Neuronal stem cell (in vitro differentiated cells): ENCODE measurements around the gene ZNF776.

ENCODE experiments used
- DNase-seq: peaks from one replicate; pipeline ENCODE4 v3.0.0-alpha.2; 2013; ENCODE audit warnings: low spot score
- H2AFZ ChIP-seq: one replicate; pipeline ENCODE4 v1.6.1; 2013; ENCODE audit warnings: mild to moderate bottlenecking, low read length, inconsistent platforms
- H2AK5ac ChIP-seq: 2 replicates; pipeline ENCODE4 v1.6.1; 2013; ENCODE audit warnings: low read depth, mild to moderate bottlenecking, inconsistent platforms, low read length, moderate library complexity, mixed read lengths
- H2BK120ac ChIP-seq: 2 replicates; pipeline ENCODE4 v1.6.1; 2013; ENCODE audit warnings: low read depth, mild to moderate bottlenecking, inconsistent platforms, low read length, moderate library complexity, mixed read lengths
- H2BK12ac ChIP-seq: one replicate; pipeline ENCODE4 v1.6.1; 2013; ENCODE audit warnings: low read length, inconsistent platforms
- H2BK15ac ChIP-seq: 2 replicates; pipeline ENCODE4 v1.6.1; 2013; ENCODE audit warnings: mild to moderate bottlenecking, low read length, inconsistent platforms, mixed read lengths
- H2BK5ac ChIP-seq: one replicate; pipeline ENCODE4 v1.6.1; 2013; ENCODE audit warnings: inconsistent platforms, mild to moderate bottlenecking, low read length, moderate library complexity
- H3K14ac ChIP-seq: one replicate; pipeline ENCODE4 v1.6.1; 2013; ENCODE audit warnings: low read length, inconsistent platforms
- H3K18ac ChIP-seq: 2 replicates; pipeline ENCODE4 v1.6.1; 2013; ENCODE audit warnings: low read length, inconsistent platforms
- H3K23ac ChIP-seq: 2 replicates; pipeline ENCODE4 v1.6.1; 2013; ENCODE audit warnings: low read depth, mild to moderate bottlenecking, mixed read lengths, low read length, inconsistent platforms; ENCODE audit not compliant: poor library complexity
- H3K27ac ChIP-seq: replicated peaks from 3 replicates; pipeline ENCODE4 v1.5.1; 2013; ENCODE audit warnings: low read length, inconsistent platforms
- H3K27me3 ChIP-seq, 3 experiments: 2 replicates each; pipeline ENCODE4 v1.6.1; 2013; ENCODE audit warnings: low read length in 3 of 3, mild to moderate bottlenecking in 2 of 3, inconsistent platforms in 1 of 3, low read depth in 1 of 3, mixed read lengths in 1 of 3, moderate library complexity in 1 of 3; ENCODE audit not compliant: control insufficient read depth in 3 of 3, insufficient read depth in 3 of 3
- H3K36me3 ChIP-seq, 2 donors: replicated peaks in 1 of 2; 2 replicates each; pipeline ENCODE4 v1.6.1; 2013; ENCODE audit warnings: low read length in 2 of 2; ENCODE audit not compliant: control insufficient read depth in 2 of 2, insufficient read depth in 2 of 2
- H3K4ac ChIP-seq: 2 replicates; pipeline ENCODE4 v1.6.1; 2013; ENCODE audit warnings: inconsistent platforms, mild to moderate bottlenecking, low read length, moderate library complexity
- H3K4me1 ChIP-seq, 2 donors: 1 replicate in 1 of 2; 2 replicates in 1 of 2; pipeline ENCODE4 v1.6.1; 2013; ENCODE audit warnings: low read length in 2 of 2, low read depth in 1 of 2; ENCODE audit not compliant: control insufficient read depth in 2 of 2, insufficient read depth in 1 of 2
- H3K4me2 ChIP-seq: one replicate; pipeline ENCODE4 v1.6.1; 2013; ENCODE audit warnings: mild to moderate bottlenecking, low read length, inconsistent platforms; ENCODE audit not compliant: insufficient read depth, poor library complexity, severe bottlenecking
- H3K4me3 ChIP-seq, 2 donors: 2 replicates each; pipeline ENCODE4 v1.5.1; 2013; ENCODE audit warnings: low read length in 2 of 2, mild to moderate bottlenecking in 2 of 2, inconsistent platforms in 1 of 2, moderate library complexity in 1 of 2
- H3K79me1 ChIP-seq: one replicate; pipeline ENCODE4 v1.6.1; 2013; ENCODE audit warnings: low read depth, mild to moderate bottlenecking, inconsistent platforms, low read length, moderate library complexity
- H3K9ac ChIP-seq: one replicate; pipeline ENCODE4 v1.6.1; 2013; ENCODE audit warnings: mild to moderate bottlenecking, low read depth, low read length, inconsistent platforms; ENCODE audit not compliant: poor library complexity
- H3K9me3 ChIP-seq, 2 donors: replicated peaks in 1 of 2; 2 replicates each; pipeline versions ENCODE3 to v1.6.1; 2013; ENCODE audit warnings: low read length in 2 of 2, mild to moderate bottlenecking in 2 of 2, inconsistent platforms in 1 of 2, low read depth in 1 of 2, mixed read lengths in 1 of 2, moderate library complexity in 1 of 2; ENCODE audit not compliant: control insufficient read depth in 2 of 2, insufficient read depth in 1 of 2
- H4K8ac ChIP-seq: one replicate; pipeline ENCODE4 v1.6.1; 2013; ENCODE audit warnings: low read depth, mild to moderate bottlenecking, inconsistent platforms, low read length, moderate library complexity
- H4K91ac ChIP-seq: one replicate; pipeline ENCODE4 v1.6.1; 2013; ENCODE audit warnings: low read length, low read depth, mild to moderate bottlenecking, inconsistent platforms; ENCODE audit not compliant: poor library complexity
- WGBS, 2 donors: extraction: QIAGEN DNeasy Blood & Tissue Kit; methylation state at CpG; one replicate each; pipeline ENCODE4 v1.1.7; 2013; ENCODE audit warnings: missing lambda C conversion rate in 2 of 2, mixed read lengths in 1 of 2; ENCODE audit not compliant: insufficient read length in 2 of 2, insufficient replicate concordance in 1 of 2; ENCODE audit errors: extremely low coverage in 2 of 2; 5-methylcytosine and 5-hydroxymethylcytosine counted together

ZNF776 gene

DNA sequence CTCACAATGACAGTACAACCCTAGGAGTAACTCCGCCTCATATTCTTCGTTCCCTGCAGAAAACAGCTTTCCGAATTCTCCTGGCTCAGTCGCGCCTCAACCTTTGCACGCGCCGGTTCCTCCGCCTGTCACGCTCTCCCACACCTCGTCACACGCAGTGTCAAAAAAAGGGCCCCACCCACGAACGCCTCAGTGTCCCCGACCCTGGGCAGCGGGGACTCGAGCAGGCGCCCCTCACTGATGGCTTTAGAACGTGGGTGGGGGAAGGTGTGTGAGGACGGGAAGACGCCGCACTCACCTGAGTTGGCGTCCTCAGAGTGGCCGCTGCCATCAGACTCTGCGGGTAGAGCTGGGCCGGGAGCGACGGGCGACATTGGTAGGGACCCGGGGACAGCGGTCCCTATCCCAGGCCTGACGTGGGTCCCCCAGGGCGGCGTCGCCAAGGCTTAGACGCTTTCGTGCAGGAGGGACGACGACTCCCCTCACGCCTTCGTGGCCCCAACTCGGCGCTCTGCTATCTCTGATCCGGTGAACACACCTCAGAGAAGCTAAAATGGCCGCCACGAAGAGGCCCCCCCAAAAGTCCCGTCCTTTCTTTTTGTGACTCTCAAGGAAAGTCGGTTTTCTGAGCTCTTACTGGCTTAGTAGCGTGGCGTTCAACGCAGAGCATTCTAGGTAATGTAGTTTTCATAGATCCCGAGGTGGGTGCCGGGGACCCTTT, 37.8 kb upstream of the ZNF776 start, which contains the start of gene ZNF154:
Gene ZNF154, minus strand, starts transcription at position 564 of the 721 bp plus-strand sequence. Its CDS starts 233 bp downstream, at position 331.
- H2BK12ac ChIP-seq, result no peak within 1 kb of the TSS
- no peak within 1 kb of the TSS for H4K91ac ChIP-seq
- H3K4ac ChIP-seq, result no peak within 1 kb of the TSS
- peaks cover 18 to 21% of the 10 kb centered on the region in 2 donors for H3K36me3 ChIP-seq
- peaks cover 0 to 8% of the 10 kb centered on the region in 2 donors for H3K4me1 ChIP-seq
- peak within 1 kb of the TSS; percentile 70 for H3K4me2 ChIP-seq
- peak within 1 kb of the TSS in 1 of 2 donors; percentile 96 for H3K4me3 ChIP-seq
- H2AFZ ChIP-seq, result no peak within 1 kb of the TSS
- H2BK5ac ChIP-seq, result no peak within 1 kb of the TSS
- H3K23ac ChIP-seq, result peak within 1 kb of the TSS; percentile 76
- H3K27me3 ChIP-seq, result no peaks in the 10 kb centered on the region
- H3K27ac ChIP-seq, result peak within 1 kb of the TSS; percentile 60
- H2BK15ac ChIP-seq, result no peak within 1 kb of the TSS
- peak within 1 kb of the TSS; percentile 95 for H3K9ac ChIP-seq
- H4K8ac ChIP-seq, result peak within 1 kb of the TSS; percentile 100
- peaks cover 4 to 24% of the 10 kb centered on the region in 2 donors for H3K9me3 ChIP-seq
- H3K79me1 ChIP-seq, result peaks cover 11% of the 10 kb centered on the region
- H3K18ac ChIP-seq, result peak within 1 kb of the TSS; percentile 98
- peak within 1 kb of the TSS; percentile 60 for H3K14ac ChIP-seq
- H2BK120ac ChIP-seq, result no peak within 1 kb of the TSS
- peak; percentile 77 for DNase-seq
- no CpG with 5 or more reads among the region's 53 CpGs for WGBS, 2 donors
- peak within 1 kb of the TSS; percentile 36 for H2AK5ac ChIP-seq

DNA sequence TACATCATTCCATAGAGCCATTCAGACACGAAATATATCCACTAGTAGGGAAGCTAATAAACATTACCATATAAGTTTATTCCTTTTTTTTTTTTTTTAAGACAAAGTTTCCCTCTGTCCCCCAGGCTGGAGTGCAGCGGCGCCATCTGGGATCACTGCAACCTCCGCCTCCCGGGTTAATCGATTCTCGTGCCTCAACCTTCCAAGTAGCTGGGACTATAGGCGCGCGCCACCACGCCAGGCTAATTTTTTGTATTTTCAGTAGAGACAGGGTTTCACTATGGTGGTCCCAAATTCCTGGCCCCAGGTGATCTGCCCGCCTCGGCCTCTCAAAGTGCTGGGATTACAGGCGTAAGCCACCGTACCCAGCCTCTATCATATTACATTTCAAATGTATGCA, 37.0 kb upstream of the ZNF776 start:
- H3K9me3 ChIP-seq, result peaks cover under 1 to 27% of the 10 kb centered on the region in 2 donors

DNA sequence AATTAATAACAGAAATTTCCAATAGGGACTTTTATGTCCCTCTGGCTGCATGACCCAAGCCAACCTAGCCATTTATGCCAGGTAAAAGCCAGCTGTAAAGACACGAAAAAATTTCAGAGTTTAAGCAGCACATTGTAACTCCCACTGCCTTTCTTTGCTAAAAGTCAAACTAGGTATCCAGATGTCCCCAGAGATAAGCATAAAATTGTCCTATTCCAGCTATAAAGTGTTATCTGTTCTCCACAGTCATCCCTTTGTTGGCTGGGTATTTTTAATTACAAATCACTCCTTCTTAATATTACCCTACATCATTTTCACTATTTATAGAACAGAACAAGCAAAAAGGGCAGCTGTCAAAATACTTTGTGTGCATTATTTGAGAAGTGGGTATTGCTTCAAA, 34.4 kb upstream of the ZNF776 start:
- Histone ChIP-seq H3K14ac (no peak overlapping the region), H3K79me1 (peaks cover 7% of the 10 kb centered on the region), H2BK5ac (no peak overlapping the region), H2BK120ac (no peak overlapping the region), H3K9me3 (peaks cover 0 to 34% of the 10 kb centered on the region in 2 donors), H2BK12ac (no peak overlapping the region), H4K8ac (no peak overlapping the region), H4K91ac (no peak overlapping the region), H3K4me2 (no peak overlapping the region), H2BK15ac (no peak overlapping the region), H2AFZ (no peak overlapping the region), H3K4ac (no peak overlapping the region), H3K27ac (no peak overlapping the region), H3K27me3 (no peaks in the 10 kb centered on the region), H3K23ac (no peak overlapping the region), H3K36me3 (peaks cover 0 to 38% of the 10 kb centered on the region in 2 donors), H3K4me3 (no peak overlapping the region), H3K9ac (no peak overlapping the region), H3K4me1 (peaks cover 0 to 7% of the 10 kb centered on the region in 2 donors), H3K18ac (no peak overlapping the region), H2AK5ac (no peak overlapping the region)
- DNase-seq, result no peak
- no CpG with 5 or more reads among the region's 1 CpG for WGBS, 2 donors

More for the DNA sequence above, 37.0 kb upstream of the ZNF776 start:
- Histone ChIP-seq H3K23ac (no peak overlapping the region), H3K4me3 (no peak overlapping the region), H2BK15ac (no peak overlapping the region), H4K91ac (no peak overlapping the region), H2AFZ (no peak overlapping the region), H3K18ac (no peak overlapping the region), H4K8ac (no peak overlapping the region), H3K4me2 (peak overlapping the region; percentile 34), H3K14ac (no peak overlapping the region), H2BK5ac (no peak overlapping the region), H2AK5ac (no peak overlapping the region), H3K4ac (no peak overlapping the region), H3K27ac (no peak overlapping the region), H2BK120ac (no peak overlapping the region), H3K9ac (no peak overlapping the region), H3K27me3 (no peaks in the 10 kb centered on the region), H3K36me3 (peaks cover 12 to 21% of the 10 kb centered on the region in 2 donors), H3K79me1 (peaks cover 11% of the 10 kb centered on the region), H2BK12ac (no peak overlapping the region), H3K4me1 (peaks cover 0 to 8% of the 10 kb centered on the region in 2 donors)
- WGBS, 2 donors, result no CpG with 5 or more reads among the region's 15 CpGs
- DNase-seq, result no peak

DNA sequence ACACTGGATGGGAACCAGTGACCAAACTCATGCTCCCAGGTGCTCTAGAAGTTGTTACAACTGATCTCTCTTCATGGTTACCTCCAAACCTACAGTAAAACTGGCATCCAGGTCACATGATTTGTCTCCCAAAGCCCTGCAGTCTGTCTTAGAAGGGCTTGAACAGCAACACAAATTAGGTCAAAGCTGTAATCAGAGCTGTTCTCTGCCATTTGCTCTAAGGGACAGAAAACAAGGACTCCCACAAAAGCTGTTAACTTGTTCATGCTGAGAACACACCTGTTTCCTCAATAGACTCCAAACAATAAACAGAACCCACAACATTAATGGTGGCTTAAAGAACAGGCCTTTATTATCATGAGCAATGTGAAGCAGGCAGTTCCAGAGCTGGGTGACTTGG, 27.2 kb upstream of the ZNF776 start:
- no peaks in the 10 kb centered on the region for H3K4me1 ChIP-seq
- no peak for DNase-seq
- no peak overlapping the region for H2AFZ ChIP-seq
- H2BK5ac ChIP-seq, result no peak overlapping the region
- no peak overlapping the region for H4K91ac ChIP-seq
- H3K4me3 ChIP-seq, result no peak overlapping the region
- H3K79me1 ChIP-seq, result peaks cover 1% of the 10 kb centered on the region
- peaks cover 30 to 69% of the 10 kb centered on the region in 2 donors for H3K36me3 ChIP-seq
- H4K8ac ChIP-seq, result no peak overlapping the region
- no peaks in the 10 kb centered on the region for H3K27me3 ChIP-seq
- H2BK120ac ChIP-seq, result no peak overlapping the region
- H2BK12ac ChIP-seq, result no peak overlapping the region
- no peak overlapping the region for H3K23ac ChIP-seq
- H3K9me3 ChIP-seq, result peaks cover 30 to 66% of the 10 kb centered on the region in 2 donors
- H2BK15ac ChIP-seq, result no peak overlapping the region
- no peak overlapping the region for H3K9ac ChIP-seq
- H3K4me2 ChIP-seq, result no peak overlapping the region
- no peak overlapping the region for H3K14ac ChIP-seq
- no peak overlapping the region for H3K18ac ChIP-seq
- no peak overlapping the region for H3K27ac ChIP-seq
- H3K4ac ChIP-seq, result no peak overlapping the region
- no peak overlapping the region for H2AK5ac ChIP-seq
